CD4-positive, alpha-beta T cell (primary cell): ENCODE results near the gene ILKAP. TPM values are rescaled to one million over a fixed set of nuclear protein-coding genes. Genes with fewer than 3 reads are reported as not detected.

Source experiments
- ATAC-seq: fragments of 200-7000 bp; cut with Tn5 transposase; one replicate; pipeline ENCODE4 v1.10.0; 2022; ENCODE audit warnings: mild to moderate bottlenecking; ENCODE audit not compliant: poor library complexity
- CTCF ChIA-PET: fragments of 350-600 bp; sonication (Branson Sonifier 250); formaldehyde crosslinking; loops from one replicate; lab custom pipeline; 2021; ENCODE audit warnings: antibody characterized with exemption, inconsistent platforms; lab: Charles Lee
- POLR2A ChIA-PET: fragments of 350-600 bp; sonication (Branson Sonifier 250); formaldehyde crosslinking; loops from one replicate; lab custom pipeline; 2021; ENCODE audit warnings: antibody characterized with exemption, inconsistent platforms; lab: Charles Lee
- DNase-seq, 14 experiments: peaks; one replicate each; pipeline ENCODE4 v3.0.0-alpha.2; 2013 to 2020; ENCODE audit warnings: mixed read lengths in 2 of 14
- H3K27ac ChIP-seq, 2 donors: one replicate each; pipeline versions ENCODE4 v1.5.1 to v1.7.0; 2013; ENCODE audit warnings: low read length in 2 of 2, low read depth in 1 of 2, mild to moderate bottlenecking in 1 of 2
- H3K27me3 ChIP-seq, 2 experiments: 1 replicate in 1 of 2; 2 replicates in 1 of 2; pipeline versions ENCODE4 v1.6.1 to v1.7.0; 2013; ENCODE audit warnings: low read length in 2 of 2, control low read depth in 1 of 2, mild to moderate bottlenecking in 1 of 2, moderate library complexity in 1 of 2; ENCODE audit not compliant: insufficient read depth in 2 of 2, control insufficient read depth in 1 of 2
- H3K36me3 ChIP-seq: one replicate; pipeline ENCODE4 v1.6.1; 2013; ENCODE audit warnings: low read length, control low read depth; ENCODE audit not compliant: insufficient read depth
- H3K4me1 ChIP-seq: one replicate; pipeline ENCODE4 v1.6.1; 2013; ENCODE audit warnings: low read length, control low read depth; ENCODE audit not compliant: insufficient read depth
- H3K4me3 ChIP-seq: one replicate; pipeline ENCODE4 v1.5.1; 2013; ENCODE audit warnings: mild to moderate bottlenecking, low read length, moderate library complexity
- H3K9me3 ChIP-seq, 2 experiments: 1 replicate in 1 of 2; 2 replicates in 1 of 2; pipeline versions ENCODE4 v1.6.1 to v1.7.0; 2013; ENCODE audit warnings: low read length in 2 of 2, mild to moderate bottlenecking in 2 of 2, control low read depth in 1 of 2, moderate library complexity in 1 of 2; ENCODE audit not compliant: control insufficient read depth in 1 of 2, insufficient read depth in 1 of 2
- H3K27ac Mint-ChIP-seq: one replicate; pipeline ENCODE4 v1.8.0; 2020; ENCODE audit warnings: mixed read lengths
- H3K27me3 Mint-ChIP-seq: one replicate; pipeline ENCODE4 v1.8.0; 2021; ENCODE audit warnings: mixed read lengths
- H3K36me3 Mint-ChIP-seq: one replicate; pipeline ENCODE4 v1.8.0; 2021; ENCODE audit warnings: low read depth, mixed read lengths
- H3K4me1 Mint-ChIP-seq: one replicate; pipeline ENCODE4 v1.8.0; 2021; ENCODE audit warnings: low read depth, mixed read lengths
- H3K4me3 Mint-ChIP-seq: one replicate; pipeline ENCODE4 v1.8.0; 2020; ENCODE audit warnings: mild to moderate bottlenecking, mixed read lengths
- H3K9me3 Mint-ChIP-seq: one replicate; pipeline ENCODE4 v1.8.0; 2020; ENCODE audit warnings: mixed read lengths
- intact Hi-C, 2 experiments: fragments of 100-400 bp; cut with DNase I in 1 of 2; cut with micrococcal nuclease in 1 of 2; formaldehyde crosslinking; loops; one replicate each; pipeline versions ENCODE4 v1.15.1 to v1.9.0; 2023 to 2025; cut with DNase I, micrococcal nuclease
- total RNA-seq, 174 experiments: library from RNA in 2 of 174; stranded (reverse) in 2 of 174; gene quantifications; one replicate each; pipeline ENCODE4 v1.2.3 and lab custom pipeline; 2021 to 2026
- TF ChIP-seq, protein P1 (sequence below): fragments of 200-600 bp; IDR thresholded peaks from one replicate; pipeline ENCODE4 v1.8.0; 2022; ENCODE audit warnings: antibody characterized with exemption, mild to moderate bottlenecking

Gene ILKAP
- total RNA-seq, 2 experiments from 2014 or later, result 133 to 143 TPM

- Histone ChIP-seq H3K27ac (no peak overlapping the region), H3K27me3 (no peaks in the 10 kb centered on the region), H3K4me3 (no peak overlapping the region), H3K4me1 (no peaks in the 10 kb centered on the region), H3K36me3 (no peaks in the 10 kb centered on the region), H3K9me3 (no peaks in the 10 kb centered on the region)
- intact Hi-C loops, result no loop called here
- Mint-ChIP-seq H3K36me3 (no peaks in the 10 kb centered on the region), H3K4me1 (no peaks in the 10 kb centered on the region), H3K27ac (no peak overlapping the region), H3K27me3 (no peaks in the 10 kb centered on the region), H3K4me3 (no peak overlapping the region), H3K9me3 (no peaks in the 10 kb centered on the region)
- ChIA-PET CTCF (no interaction called here), POLR2A (no interaction called here)
- ATAC-seq, result no peak
- TF ChIP-seq, protein P1, sequence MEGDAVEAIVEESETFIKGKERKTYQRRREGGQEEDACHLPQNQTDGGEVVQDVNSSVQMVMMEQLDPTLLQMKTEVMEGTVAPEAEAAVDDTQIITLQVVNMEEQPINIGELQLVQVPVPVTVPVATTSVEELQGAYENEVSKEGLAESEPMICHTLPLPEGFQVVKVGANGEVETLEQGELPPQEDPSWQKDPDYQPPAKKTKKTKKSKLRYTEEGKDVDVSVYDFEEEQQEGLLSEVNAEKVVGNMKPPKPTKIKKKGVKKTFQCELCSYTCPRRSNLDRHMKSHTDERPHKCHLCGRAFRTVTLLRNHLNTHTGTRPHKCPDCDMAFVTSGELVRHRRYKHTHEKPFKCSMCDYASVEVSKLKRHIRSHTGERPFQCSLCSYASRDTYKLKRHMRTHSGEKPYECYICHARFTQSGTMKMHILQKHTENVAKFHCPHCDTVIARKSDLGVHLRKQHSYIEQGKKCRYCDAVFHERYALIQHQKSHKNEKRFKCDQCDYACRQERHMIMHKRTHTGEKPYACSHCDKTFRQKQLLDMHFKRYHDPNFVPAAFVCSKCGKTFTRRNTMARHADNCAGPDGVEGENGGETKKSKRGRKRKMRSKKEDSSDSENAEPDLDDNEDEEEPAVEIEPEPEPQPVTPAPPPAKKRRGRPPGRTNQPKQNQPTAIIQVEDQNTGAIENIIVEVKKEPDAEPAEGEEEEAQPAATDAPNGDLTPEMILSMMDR, result no peak
- DNase-seq, result no peak
These were observed 54.5 kb downstream of the ILKAP start for GRCh38 chr2:238148981-238149380.

GRCh38 chr2:238146884-238147544 lies 56.5 kb downstream of the ILKAP start:
- Histone ChIP-seq H3K27me3 (no peaks in the 10 kb centered on the region), H3K36me3 (no peaks in the 10 kb centered on the region), H3K27ac (no peak overlapping the region), H3K4me1 (peaks cover 3% of the 10 kb centered on the region), H3K9me3 (no peaks in the 10 kb centered on the region), H3K4me3 (no peak overlapping the region)
- no peak overlapping the region for H3K4me3 Mint-ChIP-seq
- no peaks in the 10 kb centered on the region for H3K27me3 Mint-ChIP-seq
- DNase-seq (no peak), ATAC-seq (no peak)
- no peak overlapping the region for H3K27ac Mint-ChIP-seq
- ChIA-PET CTCF (no interaction called here), POLR2A (no interaction called here)
- TF ChIP-seq, protein P1, result no peak
- H3K36me3 Mint-ChIP-seq, result no peaks in the 10 kb centered on the region
- H3K4me1 Mint-ChIP-seq, result peaks cover 2% of the 10 kb centered on the region
- intact Hi-C loops, result no loop called here
- no peaks in the 10 kb centered on the region for H3K9me3 Mint-ChIP-seq

- ChIA-PET POLR2A (no interaction called here), CTCF (no interaction called here)
- Mint-ChIP-seq H3K4me3 (no peak overlapping the region), H3K4me1 (peaks cover 7% of the 10 kb centered on the region), H3K9me3 (no peaks in the 10 kb centered on the region), H3K27ac (no peak overlapping the region), H3K27me3 (no peaks in the 10 kb centered on the region), H3K36me3 (no peaks in the 10 kb centered on the region)
- DNase-seq (no peak), ATAC-seq (no peak)
- Histone ChIP-seq H3K9me3 (no peaks in the 10 kb centered on the region), H3K36me3 (no peaks in the 10 kb centered on the region), H3K27me3 (no peaks in the 10 kb centered on the region), H3K4me3 (no peak overlapping the region), H3K4me1 (peaks cover 11% of the 10 kb centered on the region), H3K27ac (no peak overlapping the region)
- intact Hi-C loops, result no loop called here
- TF ChIP-seq, protein P1, result no peak
These were observed 57.6 kb downstream of the ILKAP start for GRCh38 chr2:238145851-238146250.
